Sigmoid colon (tissue), 7 donors: ENCODE measurements around the gene HACD2. TPM values are rescaled to one million over a fixed set of nuclear protein-coding genes. Genes with fewer than 3 reads are reported as not detected.

ENCODE experiments used
- DNase-seq: peaks from one replicate; pipeline ENCODE4 v3.0.0-alpha.2; 2019
- H3K27ac ChIP-seq, 4 donors: fragments of 200-600 bp; sonication (generic); one replicate each; pipeline ENCODE4 v1.5.1; 2016 to 2019; ENCODE audit warnings: mild to moderate bottlenecking in 1 of 4
- H3K27me3 ChIP-seq, 3 donors: fragments of 200-600 bp; sonication (generic); one replicate each; pipeline ENCODE4 v1.5.1; 2019; ENCODE audit warnings: mild to moderate bottlenecking in 1 of 3
- H3K36me3 ChIP-seq, 4 donors: fragments of 200-600 bp; sonication (generic); one replicate each; pipeline ENCODE4 v1.5.1; 2016 to 2019
- H3K4me1 ChIP-seq, 4 donors: fragments of 200-600 bp; sonication (generic); one replicate each; pipeline ENCODE4 v1.5.1; 2017 to 2019
- H3K4me3 ChIP-seq, 4 donors: fragments of 200-600 bp; sonication (generic); one replicate each; pipeline ENCODE4 v1.5.1; 2017 to 2019; ENCODE audit warnings: mild to moderate bottlenecking in 2 of 4, moderate library complexity in 1 of 4
- H3K9me3 ChIP-seq, 4 donors: fragments of 200-600 bp in 3 of 4; sonication (generic) in 3 of 4; one replicate each; pipeline versions ENCODE4 v1.5.1 to v1.6.1; 2013 to 2019
- CTCF ChIP-seq, 4 experiments: fragments of 450-650 bp in 3 of 4; fragments of 200-600 bp in 1 of 4; IDR thresholded peaks; one replicate each; pipeline ENCODE4 v1.5.1; 2016 to 2019; ENCODE audit warnings: antibody characterized with exemption in 4 of 4, mild to moderate bottlenecking in 3 of 4, moderate library complexity in 2 of 4
- EP300 ChIP-seq, 4 donors: sonication (generic); formaldehyde crosslinking; IDR thresholded peaks; one replicate each; pipeline ENCODE4 v1.6.1; 2017; ENCODE audit warnings: antibody characterized with exemption in 4 of 4
- POLR2A ChIP-seq, 2 donors: fragments of 450-650 bp; IDR thresholded peaks; one replicate each; pipeline ENCODE4 v1.6.1; 2016; ENCODE audit warnings: antibody characterized with exemption in 2 of 2, mild to moderate bottlenecking in 2 of 2, moderate library complexity in 2 of 2
- POLR2AphosphoS5 ChIP-seq, 4 donors: sonication (generic); formaldehyde crosslinking; IDR thresholded peaks; one replicate each; pipeline ENCODE4 v1.6.1; 2017; ENCODE audit warnings: antibody characterized with exemption in 4 of 4
- WGBS, 2 donors: extraction: QIAGEN DNeasy Blood & Tissue Kit; methylation state at CpG; one replicate each; pipeline ENCODE4 v1.1.7; 2013; 5-methylcytosine and 5-hydroxymethylcytosine counted together
- intact Hi-C: fragments of 100-400 bp; cut with DNase I; formaldehyde crosslinking; loops from one replicate; pipeline ENCODE4 v1.15.1; 2023
- polyA plus RNA-seq, 3 donors: library from polyadenylated mRNA; stranded (reverse); fragments of 200-250 nt; gene quantifications; one replicate each; pipeline ENCODE4 v1.2.3, GENCODE V29; 2013
- total RNA-seq, 4 donors: library from RNA; depleted of rRNA; stranded (reverse); fragments of >200 nt; gene quantifications; one replicate each; pipeline ENCODE4 v1.1.0, GENCODE V29; 2016
- donor health status: healthy with polysubstance abuse.
- donor health status: Bipolar disorder and iron deficiency.
- donor health status: healthy.

HACD2 gene
- total and polyA plus RNA-seq, 7 donors: 6.6 to 26.4 (median 18.6) TPM

GRCh38 chr3:123536153-123536895 lies 48.5 kb downstream of the HACD2 start:
- Histone ChIP-seq H3K36me3 (no peaks in the 10 kb centered on the region), H3K4me1 (peaks cover 0 to 21% (median 12%) of the 10 kb centered on the region in 4 donors), H3K4me3 (no peak overlapping the region), H3K27me3 (no peaks in the 10 kb centered on the region), H3K9me3 (no peaks in the 10 kb centered on the region), H3K27ac (no peak overlapping the region)
- no peak for DNase-seq
- 88 to 92% methylated on average over 5 of the region's 5 CpGs for WGBS, 2 donors
- TF ChIP-seq POLR2AphosphoS5 (IDR thresholded peaks at IDR 0.05): no peak
- no peak for TF ChIP-seq EP300 (IDR thresholded peaks at IDR 0.05)
- TF ChIP-seq CTCF (IDR thresholded peaks at IDR 0.05): no peak
- no peak for TF ChIP-seq POLR2A (IDR thresholded peaks at IDR 0.05)
- intact Hi-C loops: no loop called here

- no peak overlapping the region for H3K27ac ChIP-seq
- no peak overlapping the region for H3K4me3 ChIP-seq
- no peak for DNase-seq
- peaks cover 0 to 21% (median 12%) of the 10 kb centered on the region in 4 donors for H3K4me1 ChIP-seq
- intact Hi-C loops: no loop called here
- H3K9me3 ChIP-seq: no peaks in the 10 kb centered on the region
- 91 to 98% methylated on average over 1 of the region's 1 CpG for WGBS, 2 donors
- H3K36me3 ChIP-seq: no peaks in the 10 kb centered on the region
- H3K27me3 ChIP-seq: no peaks in the 10 kb centered on the region
- TF ChIP-seq POLR2A (IDR thresholded peaks at IDR 0.05) (no peak), CTCF (IDR thresholded peaks at IDR 0.05) (no peak), POLR2AphosphoS5 (IDR thresholded peaks at IDR 0.05) (no peak), EP300 (IDR thresholded peaks at IDR 0.05) (no peak)
Measured at GRCh38 chr3:123535580-123535979, 49.3 kb downstream of the HACD2 start.

- Histone ChIP-seq H3K27me3 (no peaks in the 10 kb centered on the region), H3K36me3 (no peaks in the 10 kb centered on the region), H3K27ac (no peak overlapping the region), H3K9me3 (no peaks in the 10 kb centered on the region), H3K4me1 (peaks cover 0 to 21% (median 12%) of the 10 kb centered on the region in 4 donors), H3K4me3 (no peak overlapping the region)
- 46 to 82% methylated on average over 4 of the region's 4 CpGs for WGBS, 2 donors
- no peak for DNase-seq
- TF ChIP-seq POLR2AphosphoS5 (IDR thresholded peaks at IDR 0.05): no peak
- intact Hi-C loops: no loop called here
Measured at GRCh38 chr3:123534264-123534663, 50.6 kb downstream of the HACD2 start.

GRCh38 chr3:123533554-123534159 lies 51.2 kb downstream of the HACD2 start:
- intact Hi-C loops: no loop called here
- no peak for DNase-seq
- Histone ChIP-seq H3K4me1 (peaks cover 0 to 21% (median 12%) of the 10 kb centered on the region in 4 donors), H3K36me3 (no peaks in the 10 kb centered on the region), H3K4me3 (no peak overlapping the region), H3K27me3 (no peaks in the 10 kb centered on the region), H3K9me3 (no peaks in the 10 kb centered on the region), H3K27ac (no peak overlapping the region)
- WGBS, 2 donors: 90% methylated on average over 2 of the region's 2 CpGs
- no peak for TF ChIP-seq EP300 (IDR thresholded peaks at IDR 0.05)
- no peak for TF ChIP-seq POLR2A (IDR thresholded peaks at IDR 0.05)
- no peak for TF ChIP-seq POLR2AphosphoS5 (IDR thresholded peaks at IDR 0.05)
- no peak for TF ChIP-seq CTCF (IDR thresholded peaks at IDR 0.05)

GRCh38 chr3:123528130-123528529 lies 56.7 kb downstream of the HACD2 start:
- H3K9me3 ChIP-seq: no peaks in the 10 kb centered on the region
- TF ChIP-seq POLR2A (IDR thresholded peaks at IDR 0.05) (no peak), CTCF (IDR thresholded peaks at IDR 0.05) (no peak), EP300 (IDR thresholded peaks at IDR 0.05) (no peak), POLR2AphosphoS5 (IDR thresholded peaks at IDR 0.05) (no peak)
- WGBS, 2 donors: 94 to 97% methylated on average over 2 of the region's 2 CpGs
- intact Hi-C loops: no loop called here
- no peak for DNase-seq
- no peaks in the 10 kb centered on the region for H3K4me1 ChIP-seq
- no peak overlapping the region for H3K4me3 ChIP-seq
- H3K36me3 ChIP-seq: peaks cover 0 to 18% (median 3%) of the 10 kb centered on the region in 4 donors
- H3K27me3 ChIP-seq: no peaks in the 10 kb centered on the region
- H3K27ac ChIP-seq: no peak overlapping the region
